HepG2 (cell line): ENCODE data around the gene JPH2. TPM values are rescaled to one million over a fixed set of nuclear protein-coding genes. Genes with fewer than 3 reads are reported as not detected.

Source experiments
- ATAC-seq: fragments of 200-7000 bp; cut with Tn5 transposase; 3 replicates; pipeline ENCODE4 v1.9.1; 2020; ENCODE audit warnings: mild to moderate bottlenecking, moderate library complexity
- BruUV-seq: library from RNA; stranded (reverse); fragments of 400-500 nt; replicated peaks from 2 replicates; lab custom pipeline; 2021; lab: Mats Ljungman, UMichigan
- CTCF ChIA-PET: fragments of 300-600 bp; formaldehyde crosslinking; extraction: SDS; loops from one replicate; lab custom pipeline; 2021; ENCODE audit warnings: low total read pairs, inconsistent platforms, low intra/inter-chr PET ratio; lab: Yijun Ruan, JAX
- POLR2A ChIA-PET: fragments of 350-600 bp; sonication (Branson Sonifier 250); formaldehyde crosslinking; loops from one replicate; lab custom pipeline; 2020; ENCODE audit warnings: antibody characterized with exemption, inconsistent platforms; lab: Yijun Ruan, JAX
- DNase-seq: peaks from one replicate; pipeline ENCODE4 v3.0.0-alpha.2; 2015; ENCODE audit warnings: low spot score
- FAIRE-seq: peaks from 3 replicates; lab custom pipeline; 2011; peaks lifted over from hg19 to GRCh38; lab: Jason Lieb, UNC
- H2AFZ ChIP-seq: one replicate; pipeline ENCODE4 v1.6.1; 2011; ENCODE audit warnings: low read length, inconsistent platforms
- H3K27ac ChIP-seq: fragments of 300-600 bp; 3 replicates; pipeline ENCODE4 v1.8.0; 2011; ENCODE audit warnings: mixed run types, mild to moderate bottlenecking, mixed read lengths, low read length, inconsistent platforms; ENCODE audit not compliant: insufficient read depth; ENCODE audit errors: extremely low read length
- H3K27me3 ChIP-seq, 2 experiments: fragments of 200-600 bp in 1 of 2; 2 replicates in 1 of 2; 3 replicates in 1 of 2; pipeline versions ENCODE4 v1.6.0 to v1.8.0; 2011; ENCODE audit warnings: low read length in 2 of 2, mild to moderate bottlenecking in 2 of 2, moderate library complexity in 2 of 2, inconsistent platforms in 1 of 2; ENCODE audit not compliant: insufficient read depth in 2 of 2, control insufficient read depth in 1 of 2
- H3K36me3 ChIP-seq, 2 experiments: fragments of 200-600 bp in 1 of 2; replicated peaks in 1 of 2; 2 replicates in 1 of 2; 3 replicates in 1 of 2; pipeline versions ENCODE4 v1.5.1 to v1.8.0; 2011; ENCODE audit warnings: low read length in 2 of 2, inconsistent platforms in 1 of 2; ENCODE audit not compliant: insufficient read depth in 2 of 2, control insufficient read depth in 1 of 2
- H3K4me1 ChIP-seq: 2 replicates; pipeline ENCODE4 v1.5.1; 2012; ENCODE audit warnings: low read length, inconsistent platforms; ENCODE audit not compliant: insufficient read depth
- H3K4me2 ChIP-seq: 2 replicates; pipeline ENCODE4 v1.6.0; 2011; ENCODE audit warnings: low read depth, low read length, inconsistent platforms
- H3K4me3 ChIP-seq, 3 experiments: fragments of 200-600 bp in 1 of 3; sonication (generic), shearing (Covaris generic) in 1 of 3; replicated peaks in 1 of 3; 2 replicates each; pipeline ENCODE4 v1.5.1; 2011 to 2016; ENCODE audit warnings: low read length in 3 of 3, inconsistent platforms in 2 of 3, low read depth in 2 of 3, mild to moderate bottlenecking in 2 of 3, control low read depth in 1 of 3, mixed read lengths in 1 of 3; ENCODE audit not compliant: insufficient read depth in 1 of 3
- H3K79me2 ChIP-seq: one replicate; pipeline ENCODE4 v1.6.1; 2011; ENCODE audit warnings: low read length, inconsistent platforms; ENCODE audit not compliant: insufficient read depth
- H3K9ac ChIP-seq: 2 replicates; pipeline ENCODE4 v1.6.0; 2011; ENCODE audit warnings: mild to moderate bottlenecking, low read depth, low read length, inconsistent platforms; ENCODE audit not compliant: insufficient read depth
- H3K9me3 ChIP-seq: 2 replicates; pipeline ENCODE4 v1.5.1; 2012; ENCODE audit warnings: mild to moderate bottlenecking, low read length
- H4K20me1 ChIP-seq: 2 replicates; pipeline ENCODE4 v1.6.0; 2011; ENCODE audit warnings: inconsistent platforms, mild to moderate bottlenecking, low read length, moderate library complexity; ENCODE audit not compliant: insufficient read depth
- ATF7 ChIP-seq, 2 experiments: fragments of 450-650 bp in 1 of 2; sonication (generic) in 1 of 2; formaldehyde crosslinking in 1 of 2; IDR thresholded peaks; 2 replicates each; pipeline versions ENCODE4 v1.4.0 to v1.6.1; 2016 to 2020; ENCODE audit warnings: antibody characterized with exemption in 1 of 2, mild to moderate bottlenecking in 1 of 2, missing genetic modification reagents in 1 of 2
- CC2D1A ChIP-seq: sonication (generic); formaldehyde crosslinking; IDR thresholded peaks from 2 replicates; pipeline ENCODE4 v1.8.1; 2023; ENCODE audit warnings: mild to moderate bottlenecking, missing genetic modification reagents
- CREB1 ChIP-seq, 2 experiments: fragments of 450-650 bp in 1 of 2; IDR thresholded peaks; 2 replicates each; pipeline ENCODE4 v1.6.1; 2016 to 2017; ENCODE audit warnings: control low read depth in 1 of 2, mild to moderate bottlenecking in 1 of 2, missing compliant biosample characterization in 1 of 2, missing genetic modification characterization in 1 of 2
- CREM ChIP-seq, 2 experiments: sonication (generic) in 1 of 2; formaldehyde crosslinking in 1 of 2; IDR thresholded peaks; 2 replicates each; pipeline versions ENCODE4 v1.4.0 to v1.6.1; 2016 to 2020; ENCODE audit warnings: antibody characterized with exemption in 1 of 2, mild to moderate bottlenecking in 1 of 2, missing genetic modification reagents in 1 of 2
- DPF2 ChIP-seq: sonication (generic); formaldehyde crosslinking; IDR thresholded peaks from 2 replicates; pipeline ENCODE4 v1.4.0; 2020; ENCODE audit warnings: mild to moderate bottlenecking, low read depth, missing genetic modification reagents, borderline replicate concordance
- KLF11 ChIP-seq: IDR thresholded peaks from 2 replicates; pipeline ENCODE4 v1.6.1; 2016; ENCODE audit warnings: missing compliant biosample characterization
- MAFF ChIP-seq: IDR thresholded peaks from 2 replicates; pipeline ENCODE4 v1.6.1; 2011; ENCODE audit warnings: low read depth, low read length, improper control_type of control experiment
- MAFK ChIP-seq, 2 experiments: IDR thresholded peaks in 1 of 2; conservative IDR thresholded peaks in 1 of 2; 2 replicates each; pipeline ENCODE4 v1.6.1; 2011; ENCODE audit warnings: improper control_type of control experiment in 2 of 2, low read length in 2 of 2
- MAX ChIP-seq: IDR thresholded peaks from 2 replicates; pipeline ENCODE4 v1.6.1; 2012; ENCODE audit warnings: inconsistent platforms
- POLR2G ChIP-seq: fragments of 200-400 bp; formaldehyde crosslinking; IDR thresholded peaks from 2 replicates; pipeline ENCODE4 v1.6.1; 2018; ENCODE audit warnings: mild to moderate bottlenecking, low read depth, low read length, moderate library complexity
- RAD21 ChIP-seq: fragments of 450-650 bp; formaldehyde crosslinking; IDR thresholded peaks from 2 replicates; pipeline ENCODE4 v1.5.0; 2020; ENCODE audit warnings: mild to moderate bottlenecking
- SIX4 ChIP-seq: sonication (generic); formaldehyde crosslinking; IDR thresholded peaks from 2 replicates; pipeline ENCODE4 v1.4.0; 2020; ENCODE audit warnings: missing genetic modification reagents
- SUZ12 ChIP-seq: fragments of 150-350 bp; IDR thresholded peaks from 2 replicates; pipeline ENCODE4 v1.6.1; 2014; ENCODE audit warnings: low read depth, low read length
- ZFAT ChIP-seq: sonication (generic); formaldehyde crosslinking; conservative IDR thresholded peaks from 2 replicates; pipeline ENCODE4 v1.8.1; 2023; ENCODE audit warnings: missing genetic modification reagents, inconsistent platforms
- ZNF224 ChIP-seq: sonication (generic); formaldehyde crosslinking; IDR thresholded peaks from 2 replicates; pipeline ENCODE4 v1.5.0; 2020; ENCODE audit warnings: mild to moderate bottlenecking, missing genetic modification reagents
- ZNF274 ChIP-seq: sonication (generic); formaldehyde crosslinking; IDR thresholded peaks from 2 replicates; pipeline ENCODE4 v1.5.1; 2020; ENCODE audit warnings: mild to moderate bottlenecking, missing genetic modification reagents
- ZNF282 ChIP-seq: fragments of 450-650 bp; IDR thresholded peaks from 2 replicates; pipeline ENCODE4 v1.6.1; 2018; ENCODE audit not compliant: partially characterized antibody
- ZNF737 ChIP-seq: sonication (generic); formaldehyde crosslinking; IDR thresholded peaks from 2 replicates; pipeline ENCODE4 v1.5.0; 2020; ENCODE audit warnings: missing genetic modification reagents, mild to moderate bottlenecking, borderline replicate concordance
- WGBS: methylation state at CpG from one replicate; pipeline ENCODE4 v1.1.6; 2017; ENCODE audit warnings: low lambda C conversion rate; 5-methylcytosine and 5-hydroxymethylcytosine counted together
- in situ Hi-C: cut with HindIII; loops from 2 replicates; pipeline ENCODE4 v1.10.0; 2017; ENCODE audit warnings: low pct_unique_long_range_greater_than_20kb; ENCODE audit not compliant: extremely low pct_ligation_motif_present
- intact Hi-C: fragments of 100-400 bp; cut with micrococcal nuclease; formaldehyde crosslinking; loops from one replicate; pipeline ENCODE4 v1.10.0; 2022; ENCODE audit not compliant: unreplicated experiment
- polyA plus RNA-seq, 8 experiments: library from polyadenylated mRNA; depleted of rRNA in 3 of 8; stranded (reverse) in 7 of 8; unstranded in 1 of 8; fragments of >200 nt; fragmentation: Illumina TruSeq in 4 of 8; extraction: Trizol in 4 of 8; gene quantifications; 2 replicates each; pipeline versions ENCODE4 v1.2.1 to v1.2.3, GENCODE V29; 2011 to 2016; ENCODE audit warnings: low read depth in 4 of 8, missing spikeins in 1 of 8, mixed read lengths in 1 of 8; ENCODE audit not compliant: insufficient read depth in 1 of 8
- total RNA-seq, 5 experiments: library from RNA; depleted of rRNA; stranded (reverse); fragments of >200 nt; fragmentation: Illumina TruSeq; extraction: Trizol; gene quantifications; 2 replicates each; pipeline ENCODE4 v1.2.3, GENCODE V29; 2016; ENCODE audit warnings: low read depth in 1 of 5
- TF ChIP-seq, protein P1 (sequence below): sonication (generic); formaldehyde crosslinking; IDR thresholded peaks from 2 replicates; pipeline ENCODE4 v1.4.0; 2020; ENCODE audit warnings: missing genetic modification reagents

The JPH2 gene
- total and polyA plus RNA-seq, 2 of the 13 experiments (the other 11 are each of a cell fraction or from before 2014, with no cell fraction given), result 0.42 TPM; not detected in 1

DNA sequence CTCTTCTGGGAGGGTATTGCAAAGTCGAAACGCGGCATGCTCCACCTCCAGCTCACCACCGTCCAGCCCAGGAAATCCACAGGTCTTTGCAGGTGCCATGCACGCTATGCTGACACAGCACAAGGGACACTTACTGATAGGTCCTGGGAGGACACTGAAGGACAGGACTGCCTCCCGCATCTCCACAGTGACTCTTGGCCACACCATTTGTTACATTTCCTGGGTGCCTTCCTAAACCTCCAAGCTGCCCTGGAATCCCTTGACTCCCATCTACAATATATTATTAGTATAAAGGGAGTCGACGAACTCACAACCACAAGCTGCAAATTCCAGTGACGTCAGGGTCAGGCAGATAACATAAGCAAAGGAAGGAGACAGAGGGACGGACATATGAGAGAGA, 106.9 kb downstream of the JPH2 start:
- H3K4me1 ChIP-seq, result no peaks in the 10 kb centered on the region
- H2AFZ ChIP-seq, result no peak overlapping the region
- DNase-seq (no peak), ATAC-seq (peak; percentile 20; the same call in 2 of the 3 replicates), FAIRE-seq (no peak)
- ChIA-PET POLR2A (no interaction called here), CTCF (interaction anchor here (1.2 to 3.6 kb wide), 4 partner anchors 24 to 631 kb away, joined by 5 to 74 read pairs (median 38); no protein-coding TSS in a partner anchor)
- peaks cover 5 to 53% of the 10 kb centered on the region in 2 experiments; a peak in 4 of 5 replicates for H3K27me3 ChIP-seq
- H3K4me2 ChIP-seq, result no peak overlapping the region
- no peaks in the 10 kb centered on the region for H3K79me2 ChIP-seq
- no TSS peak for BruUV-seq
- intact Hi-C loops, result loop anchor here (1.0 kb wide), 1 partner anchor 24 kb away; no protein-coding TSS in a partner anchor
- no peak overlapping the region for H3K4me3 ChIP-seq
- WGBS, result 11% methylated on average over 10 of the region's 10 CpGs
- no peaks in the 10 kb centered on the region for H3K9me3 ChIP-seq
- no peaks in the 10 kb centered on the region for H4K20me1 ChIP-seq
- no peak overlapping the region for H3K9ac ChIP-seq
- H3K36me3 ChIP-seq, result no peaks in the 10 kb centered on the region
- TF ChIP-seq MAFK (conservative IDR thresholded peaks at IDR 0.05 in 1 of 2, IDR thresholded peaks at IDR 0.05 in 1 of 2; ENCODE audit: low read length in 2 of 2) (peak; percentile 76 to 78), MAFF (peak; percentile 50), ATF7 (IDR thresholded peaks at IDR 0.05) (peak; percentile 55), ATF7 (CRISPR knock-in tag; IDR thresholded peaks at IDR 0.05) (no peak), SUZ12 (no peak), ZNF274 (CRISPR knock-in tag) (0 out of 2 replicates have a peak, but pooled peaks have one; percentile 24), CC2D1A (CRISPR knock-in tag) (no peak), CREB1 (IDR thresholded peaks at IDR 0.05) (peak; percentile 86), CREB1 (CRISPR knock-in tag; IDR thresholded peaks at IDR 0.05) (no peak), POLR2G (no peak)
- TF ChIP-seq, all 625 proteins: peak for 5
- in situ Hi-C loops, result loop anchor here (5.0 kb wide), 2 partner anchors 328 to 633 kb away; no protein-coding TSS in a partner anchor
- no peak overlapping the region for H3K27ac ChIP-seq

DNA sequence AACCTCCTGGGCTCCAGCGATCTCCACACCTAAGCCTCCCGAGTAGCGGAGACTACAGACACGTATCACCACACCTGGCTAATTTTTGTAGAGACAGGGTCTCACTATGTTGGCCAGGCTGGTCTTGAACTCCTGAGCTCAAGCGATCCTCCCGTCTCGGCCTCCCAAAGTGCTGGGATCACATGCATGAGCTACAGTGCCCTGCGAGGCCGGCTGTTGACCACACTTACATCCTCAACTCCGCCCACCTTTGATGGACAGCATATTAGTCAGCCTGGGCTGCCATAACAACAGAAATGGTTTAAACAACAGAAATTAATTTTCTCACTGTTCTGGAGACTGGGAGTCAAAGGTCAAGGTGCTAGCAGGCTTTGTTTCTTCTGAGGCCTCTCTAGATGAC, 107.7 kb downstream of the JPH2 start:
- BruUV-seq, result no TSS peak
- Histone ChIP-seq H3K4me1 (no peaks in the 10 kb centered on the region), H3K27me3 (peaks cover 10 to 54% of the 10 kb centered on the region in 2 experiments; a peak in 4 of 5 replicates), H3K9me3 (no peaks in the 10 kb centered on the region), H3K4me3 (no peak overlapping the region), H3K79me2 (no peaks in the 10 kb centered on the region), H3K9ac (no peak overlapping the region), H2AFZ (no peak overlapping the region), H3K36me3 (no peaks in the 10 kb centered on the region), H3K27ac (no peak overlapping the region), H3K4me2 (no peak overlapping the region), H4K20me1 (no peaks in the 10 kb centered on the region)
- ATAC-seq (no peak), FAIRE-seq (no peak), DNase-seq (no peak)
- WGBS, result 22% methylated on average over 10 of the region's 10 CpGs
- intact Hi-C loops (no loop called here), in situ Hi-C loops (no loop called here)
- CTCF ChIA-PET, result interaction anchor here (1.2 to 3.6 kb wide), 3 partner anchors 23 to 387 kb away, joined by 5 to 74 read pairs (median 57); no protein-coding TSS in a partner anchor
- TF ChIP-seq ZNF282 (no peak), CREM (IDR thresholded peaks at IDR 0.05) (no peak), CREM (CRISPR knock-in tag; IDR thresholded peaks at IDR 0.05) (no peak), RAD21 (CRISPR knock-in tag) (no peak), KLF11 (CRISPR knock-in tag) (no peak), ZNF737 (CRISPR knock-in tag) (no peak), DPF2 (CRISPR knock-in tag) (no peak), MAX (no peak), SIX4 (CRISPR knock-in tag) (no peak), ZFAT (no peak), MAFK (conservative IDR thresholded peaks at IDR 0.05 in 1 of 2, IDR thresholded peaks at IDR 0.05 in 1 of 2; ENCODE audit: low read length in 2 of 2) (no peak), ZNF224 (CRISPR knock-in tag) (no peak)
- TF ChIP-seq, protein P1, sequence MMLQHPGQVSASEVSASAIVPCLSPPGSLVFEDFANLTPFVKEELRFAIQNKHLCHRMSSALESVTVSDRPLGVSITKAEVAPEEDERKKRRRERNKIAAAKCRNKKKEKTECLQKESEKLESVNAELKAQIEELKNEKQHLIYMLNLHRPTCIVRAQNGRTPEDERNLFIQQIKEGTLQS (CRISPR knock-in tag), result no peak
- POLR2A ChIA-PET, result no interaction called here
